Psoas muscle (tissue), 8 donors: Measurements from ENCODE around the gene MRPS30. TPM values are rescaled to one million over a fixed set of nuclear protein-coding genes. Genes with fewer than 3 reads are reported as not detected.
"Not testable (repeated sequence)": the region's sequence is repeated elsewhere in the genome, so short reads cannot be mapped to it uniquely, and the experiment has no call there.

Experiments used
- ATAC-seq, 4 donors: fragments of 200-7000 bp; cut with Tn5 transposase; one replicate each; pipeline ENCODE4 v1.9.1; 2020; ENCODE audit warnings: moderate library complexity in 3 of 4, mild to moderate bottlenecking in 2 of 4
- DNase-seq, 2 donors: peaks; one replicate each; pipeline ENCODE4 v3.0.0-alpha.2; 2020
- H3K27ac ChIP-seq: fragments of 200-600 bp; one replicate; pipeline ENCODE4 v1.8.0; 2022
- H3K27me3 ChIP-seq, 3 donors: fragments of 200-600 bp in 1 of 3; one replicate each; pipeline versions ENCODE4 v1.6.1 to v1.8.0; 2013 to 2022; ENCODE audit warnings: low read length in 2 of 3, mild to moderate bottlenecking in 2 of 3, moderate library complexity in 1 of 3; ENCODE audit not compliant: insufficient read depth in 3 of 3
- H3K36me3 ChIP-seq, 2 donors: fragments of 200-600 bp in 1 of 2; one replicate each; pipeline versions ENCODE4 v1.6.1 to v1.8.0; 2013 to 2022; ENCODE audit warnings: low read depth in 1 of 2, mild to moderate bottlenecking in 1 of 2, moderate library complexity in 1 of 2; ENCODE audit not compliant: insufficient read depth in 1 of 2
- H3K4me1 ChIP-seq: fragments of 200-600 bp; one replicate; pipeline ENCODE4 v1.8.0; 2022
- H3K4me3 ChIP-seq: fragments of 200-600 bp; one replicate; pipeline ENCODE4 v1.8.0; 2022; ENCODE audit warnings: mild to moderate bottlenecking
- H3K9me3 ChIP-seq: fragments of 200-600 bp; one replicate; pipeline ENCODE4 v1.8.0; 2022
- WGBS, 3 donors: extraction: QIAGEN DNeasy Blood & Tissue Kit; methylation state at CpG; one replicate each; pipeline versions ENCODE4 v1.1.6 to v1.1.7; 2013; 5-methylcytosine and 5-hydroxymethylcytosine counted together
- intact Hi-C, 2 donors: fragments of 100-400 bp; cut with DNase I; formaldehyde crosslinking; loops; one replicate each; pipeline versions ENCODE4 v1.11.0 to v1.14.2; 2022
- polyA plus RNA-seq, 3 donors: library from polyadenylated mRNA; stranded (reverse); fragments of 200-250 nt; gene quantifications; one replicate each; pipeline ENCODE4 v1.2.3, GENCODE V29; 2013
- total RNA-seq, 4 donors: library from RNA; stranded (reverse); fragmentation: NEBNext Ultra II Directional in 2 of 4; extraction: Animal tissue kit (Norgen Biotek cat#: 25700) in 2 of 4; gene quantifications; one replicate each; pipeline versions ENCODE4 v1.2.1 to v1.2.4, GENCODE V29; 2021 to 2023
- TF ChIP-seq, protein P1 (sequence below): fragments of 200-600 bp; IDR thresholded peaks from one replicate; pipeline ENCODE4 v1.8.0; 2022; ENCODE audit warnings: antibody characterized with exemption
- donor health status: healthy with polysubstance abuse.
- donor health status: DM: no; HTN: no; CAD: no; lungs with moderate emphysema.
- donor health status: Bipolar disorder and iron deficiency.
- donor health status: healthy.
- donor health status: DM: yes; HTN: yes; CAD: no.
- donor health status: DM: no; HTN: no; CAD: no.
- donor health status: DM: no; HTN: no; CAD: no.
- donor health status: DM: yes; HTN: yes; CAD: no.

The MRPS30 gene
- total and polyA plus RNA-seq, 7 donors, result 41.4 to 105 (median 72.2) TPM

DNA sequence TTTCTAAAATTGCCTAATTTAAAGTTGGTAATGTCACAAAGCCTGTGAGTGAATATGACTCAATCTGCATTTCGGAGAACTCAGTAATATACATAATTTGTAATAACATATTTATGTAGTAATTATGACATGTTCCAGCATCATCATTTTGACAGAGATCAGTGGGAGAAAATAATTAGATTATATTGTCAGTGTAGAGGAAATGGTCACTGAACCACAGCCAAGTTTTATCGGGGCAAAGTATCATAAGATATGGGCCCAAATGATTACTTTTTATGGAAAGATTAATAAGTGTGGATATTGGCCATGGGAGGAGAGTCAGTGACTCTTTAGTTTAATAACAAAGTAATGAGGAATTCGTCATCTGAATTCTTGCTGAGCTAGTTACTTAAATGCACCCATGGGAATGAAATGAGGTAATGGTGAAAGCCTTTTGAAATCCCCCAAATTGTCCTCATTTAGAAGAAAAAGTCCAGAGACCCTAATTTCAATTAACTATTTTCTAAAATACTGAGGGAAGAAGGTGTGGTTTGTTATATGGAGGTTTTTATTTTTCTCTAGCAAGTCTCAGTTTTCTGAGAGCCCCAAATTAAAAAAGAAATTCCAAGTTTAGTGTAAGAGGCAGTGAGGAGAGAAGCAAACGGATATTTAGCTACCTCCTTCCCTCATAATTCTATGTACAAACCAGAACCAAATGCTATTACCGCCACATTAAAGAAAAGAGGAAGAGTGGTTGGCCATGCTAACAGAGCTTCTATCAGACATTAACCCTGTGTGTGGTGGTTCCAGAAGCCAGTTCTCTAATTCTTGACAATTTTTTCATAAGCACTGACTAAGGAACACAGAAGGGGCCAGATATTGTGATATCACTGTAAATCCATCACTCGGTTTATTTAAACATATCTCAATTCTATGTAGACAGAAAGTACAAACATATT, 37.7 kb upstream of the MRPS30 start:
- Histone ChIP-seq H3K27ac (no peak overlapping the region), H3K4me3 (no peak overlapping the region), H3K4me1 (no peaks in the 10 kb centered on the region), H3K36me3 (no peaks in the 10 kb centered on the region), H3K27me3 (no peaks in the 10 kb centered on the region), H3K9me3 (no peaks in the 10 kb centered on the region)
- no peak for ATAC-seq
- intact Hi-C loops, result loop anchor here (5.0 to 10.0 kb wide), 3 partner anchors 1036 to 1136 kb away; no protein-coding TSS in a partner anchor
- TF ChIP-seq, protein P1, sequence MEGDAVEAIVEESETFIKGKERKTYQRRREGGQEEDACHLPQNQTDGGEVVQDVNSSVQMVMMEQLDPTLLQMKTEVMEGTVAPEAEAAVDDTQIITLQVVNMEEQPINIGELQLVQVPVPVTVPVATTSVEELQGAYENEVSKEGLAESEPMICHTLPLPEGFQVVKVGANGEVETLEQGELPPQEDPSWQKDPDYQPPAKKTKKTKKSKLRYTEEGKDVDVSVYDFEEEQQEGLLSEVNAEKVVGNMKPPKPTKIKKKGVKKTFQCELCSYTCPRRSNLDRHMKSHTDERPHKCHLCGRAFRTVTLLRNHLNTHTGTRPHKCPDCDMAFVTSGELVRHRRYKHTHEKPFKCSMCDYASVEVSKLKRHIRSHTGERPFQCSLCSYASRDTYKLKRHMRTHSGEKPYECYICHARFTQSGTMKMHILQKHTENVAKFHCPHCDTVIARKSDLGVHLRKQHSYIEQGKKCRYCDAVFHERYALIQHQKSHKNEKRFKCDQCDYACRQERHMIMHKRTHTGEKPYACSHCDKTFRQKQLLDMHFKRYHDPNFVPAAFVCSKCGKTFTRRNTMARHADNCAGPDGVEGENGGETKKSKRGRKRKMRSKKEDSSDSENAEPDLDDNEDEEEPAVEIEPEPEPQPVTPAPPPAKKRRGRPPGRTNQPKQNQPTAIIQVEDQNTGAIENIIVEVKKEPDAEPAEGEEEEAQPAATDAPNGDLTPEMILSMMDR, result no peak
- 45 to 48% (median 46%) methylated on average over 6 of the region's 6 CpGs for WGBS, 3 donors
- DNase-seq, result no peak

DNA sequence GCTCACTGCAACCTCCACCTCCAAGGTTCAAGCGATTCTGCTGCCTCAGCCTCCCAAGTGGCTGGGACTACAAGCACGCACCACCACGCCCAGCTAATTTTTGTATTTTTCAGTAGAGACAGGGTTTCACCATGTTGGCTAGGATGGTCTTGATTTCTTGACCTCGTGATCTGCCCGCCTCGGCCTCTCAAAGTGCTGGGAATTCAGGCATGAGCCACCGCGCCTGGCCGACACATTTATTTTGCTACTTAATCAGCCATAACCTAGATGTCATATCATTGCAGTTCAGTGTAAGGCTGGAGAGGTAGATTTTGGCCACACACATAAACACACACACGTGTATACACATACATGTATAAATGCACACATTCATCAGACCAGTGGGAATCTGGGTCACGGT, 36.4 kb upstream of the MRPS30 start:
- not testable (repeated sequence) for H3K4me3 ChIP-seq, H3K36me3 ChIP-seq, ATAC-seq, H3K9me3 ChIP-seq, DNase-seq, H3K27me3 ChIP-seq, H3K4me1 ChIP-seq, H3K27ac ChIP-seq
- intact Hi-C loops, result loop anchor here (5.0 to 10.0 kb wide), 3 partner anchors 1038 to 1138 kb away; no protein-coding TSS in a partner anchor
- 95 to 97% (median 97%) methylated on average over 11 of the region's 11 CpGs for WGBS, 3 donors

DNA sequence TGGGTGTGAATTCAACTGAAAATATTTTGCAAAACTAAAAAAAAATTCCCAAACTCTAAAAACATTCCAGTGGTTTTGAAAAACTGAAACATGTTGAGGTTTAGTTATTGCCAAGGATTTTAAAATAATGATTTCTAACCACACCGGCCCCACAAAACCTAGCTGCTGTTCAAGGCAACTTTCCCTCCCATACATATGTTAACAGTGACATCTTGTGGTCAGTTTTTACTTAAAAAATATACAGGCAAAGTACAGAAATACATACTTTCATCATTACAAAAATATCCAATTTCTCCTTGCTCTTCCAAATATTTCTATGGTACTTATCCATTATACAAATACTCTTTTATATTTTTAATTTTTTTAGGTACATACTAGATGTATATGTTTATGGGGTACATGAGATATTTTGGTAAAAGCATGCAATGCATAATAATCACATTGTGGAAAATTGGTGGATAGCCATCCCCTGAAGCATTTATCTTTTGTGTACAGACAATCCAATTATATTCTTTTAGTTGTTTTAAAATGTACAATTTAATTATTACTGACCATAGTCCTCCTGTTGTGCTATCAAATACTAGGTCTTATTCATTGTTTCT, 34.4 kb upstream of the MRPS30 start:
- DNase-seq, result no peak
- Histone ChIP-seq H3K4me3 (no peak overlapping the region), H3K27me3 (no peaks in the 10 kb centered on the region), H3K4me1 (no peaks in the 10 kb centered on the region), H3K36me3 (no peaks in the 10 kb centered on the region), H3K9me3 (no peaks in the 10 kb centered on the region), H3K27ac (no peak overlapping the region)
- WGBS, 3 donors, result 3 to 9% (median 4%) methylated on average over 1 of the region's 1 CpG
- ATAC-seq, result peak in 3 of 4 donors; percentile 53 to 81 (median 64)
- TF ChIP-seq, protein P1, result peak; percentile 66
- intact Hi-C loops, result loop anchor here (1.0 to 10.0 kb wide), 5 partner anchors 238 to 1140 kb away; no protein-coding TSS in a partner anchor

DNA sequence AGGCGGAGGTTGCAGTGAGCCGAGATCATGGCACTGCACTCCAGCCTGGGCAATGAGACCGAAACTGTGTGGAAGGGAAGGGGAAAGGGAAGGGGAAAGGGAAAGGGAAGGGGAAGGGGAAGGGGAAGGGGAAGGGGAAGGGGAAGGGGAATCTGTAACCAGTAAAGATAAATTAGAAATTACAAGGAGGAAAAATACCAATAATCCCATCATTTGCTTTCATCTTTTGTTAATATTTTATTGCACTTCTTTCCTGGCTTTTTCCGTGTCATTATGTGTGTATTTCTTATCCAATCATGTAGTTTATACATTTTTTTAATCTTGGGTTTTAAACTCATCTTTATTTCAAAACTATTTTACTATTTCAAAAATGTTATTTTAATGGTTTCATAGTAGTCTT, 29.6 kb upstream of the MRPS30 start:
- TF ChIP-seq, protein P1, result no peak
- Histone ChIP-seq H3K36me3 (no peaks in the 10 kb centered on the region), H3K27ac (no peak overlapping the region), H3K4me1 (no peaks in the 10 kb centered on the region), H3K4me3 (no peak overlapping the region), H3K27me3 (no peaks in the 10 kb centered on the region), H3K9me3 (no peaks in the 10 kb centered on the region)
- intact Hi-C loops, result loop anchor here (10.0 kb wide), 2 partner anchors 1044 to 1144 kb away; no protein-coding TSS in a partner anchor
- WGBS, 3 donors, result 95 to 98% (median 97%) methylated on average over 2 to 4 of the region's 4 CpGs
- no peak for DNase-seq
- no peak for ATAC-seq

DNA sequence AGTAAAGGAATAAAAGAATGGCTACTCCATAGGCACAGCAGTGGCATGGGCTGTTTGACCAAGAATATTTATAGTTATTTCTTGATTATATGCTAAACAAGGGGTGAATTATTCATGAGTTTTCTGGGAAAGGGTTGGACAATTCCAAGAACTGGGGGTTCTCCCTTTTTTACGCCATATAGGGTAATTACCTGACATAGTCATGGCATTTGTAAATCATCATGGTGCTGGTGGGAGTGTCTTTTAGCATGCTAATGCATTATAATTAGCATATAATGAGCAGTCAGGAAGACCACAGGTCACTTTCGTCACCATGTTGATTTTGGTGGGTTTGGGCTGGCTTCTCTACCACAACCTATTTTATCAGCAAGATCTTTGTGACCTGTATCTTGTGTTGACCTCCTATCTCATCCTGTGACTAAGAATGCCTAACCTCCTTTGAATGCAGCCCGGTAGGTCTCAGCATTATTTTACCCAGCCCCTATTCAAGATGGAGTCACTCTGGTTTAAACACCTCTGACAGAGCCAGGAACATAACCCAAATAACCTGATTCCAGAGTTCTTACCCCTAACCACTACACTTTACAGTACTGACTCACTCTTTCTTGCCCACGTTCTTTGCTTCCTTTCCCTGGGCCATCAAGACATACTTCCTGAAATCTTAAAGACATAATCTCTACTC, 25.0 kb upstream of the MRPS30 start:
- no peaks in the 10 kb centered on the region for H3K36me3 ChIP-seq
- TF ChIP-seq, protein P1, result no peak
- ATAC-seq (no peak), DNase-seq (no peak)
- no peaks in the 10 kb centered on the region for H3K27me3 ChIP-seq
- no peak overlapping the region for H3K27ac ChIP-seq
- H3K4me1 ChIP-seq, result no peaks in the 10 kb centered on the region
- 92 to 95% (median 93%) methylated on average over 4 of the region's 4 CpGs for WGBS, 3 donors
- H3K9me3 ChIP-seq, result no peaks in the 10 kb centered on the region
- intact Hi-C loops, result no loop called here
- no peak overlapping the region for H3K4me3 ChIP-seq
